Vagina (tissue), 2 donors: ENCODE measurements around the gene CLP1. TPM values are rescaled to one million over a fixed set of nuclear protein-coding genes. Genes with fewer than 3 reads are reported as not detected.

Experiments
- DNase-seq, 2 donors: peaks; one replicate each; pipeline ENCODE4 v3.0.0-alpha.2; 2017; ENCODE audit errors: extremely low spot score in 2 of 2
- H3K27ac ChIP-seq: fragments of 200-600 bp; sonication (generic); one replicate; pipeline ENCODE4 v1.5.1; 2019
- H3K27me3 ChIP-seq: fragments of 200-600 bp; sonication (generic); one replicate; pipeline ENCODE4 v1.5.1; 2019
- H3K36me3 ChIP-seq, 2 donors: fragments of 200-600 bp; sonication (generic); one replicate each; pipeline ENCODE4 v1.5.1; 2017 to 2019
- H3K4me1 ChIP-seq: fragments of 200-600 bp; sonication (generic); one replicate; pipeline ENCODE4 v1.5.1; 2019
- H3K4me3 ChIP-seq, 2 donors: fragments of 200-600 bp; sonication (generic); 1 replicate in 1 of 2; 2 replicates in 1 of 2; pipeline ENCODE4 v1.5.1; 2016 to 2019
- H3K9me3 ChIP-seq: fragments of 200-600 bp; sonication (generic); one replicate; pipeline ENCODE4 v1.5.1; 2019
- POLR2A ChIP-seq, 2 donors: fragments of 450-650 bp; IDR thresholded peaks; one replicate each; pipeline ENCODE4 v1.6.1; 2017; ENCODE audit warnings: antibody characterized with exemption in 2 of 2, mild to moderate bottlenecking in 2 of 2, moderate library complexity in 2 of 2
- POLR2AphosphoS5 ChIP-seq, 2 donors: sonication (generic); formaldehyde crosslinking; IDR thresholded peaks; one replicate each; pipeline ENCODE4 v1.9.0; 2017; ENCODE audit warnings: antibody characterized with exemption in 2 of 2, mild to moderate bottlenecking in 2 of 2, low read depth in 1 of 2; ENCODE audit not compliant: insufficient read depth in 1 of 2
- intact Hi-C: fragments of 100-400 bp; cut with DNase I; formaldehyde crosslinking; loops from one replicate; pipeline ENCODE4 v1.15.1; 2023
- total RNA-seq: library from RNA; depleted of rRNA; stranded (reverse); fragments of >200 nt; gene quantifications from one replicate; pipeline ENCODE4 v1.2.3, GENCODE V29; 2016
- TF ChIP-seq, protein P1 (sequence below), 3 experiments: fragments of 450-650 bp in 2 of 3; fragments of 200-600 bp in 1 of 3; sonication (generic) in 1 of 3; IDR thresholded peaks; one replicate each; pipeline ENCODE4 v1.5.1; 2017 to 2019; ENCODE audit warnings: antibody characterized with exemption in 3 of 3, mild to moderate bottlenecking in 2 of 3, moderate library complexity in 2 of 3

The CLP1 gene
- total RNA-seq, 1 donor from 2014 or later = 10.8 TPM

GRCh38 chr11:57618438-57618837 is 39.1 kb upstream of the CLP1 start:
- intact Hi-C loops = no loop called here
- Histone ChIP-seq H3K27ac (no peak overlapping the region), H3K27me3 (no peaks in the 10 kb centered on the region), H3K4me3 (no peak overlapping the region), H3K36me3 (peaks cover 0 to 18% of the 10 kb centered on the region in 2 donors), H3K4me1 (no peaks in the 10 kb centered on the region), H3K9me3 (no peaks in the 10 kb centered on the region)
- DNase-seq = no peak
- TF ChIP-seq, protein P1, sequence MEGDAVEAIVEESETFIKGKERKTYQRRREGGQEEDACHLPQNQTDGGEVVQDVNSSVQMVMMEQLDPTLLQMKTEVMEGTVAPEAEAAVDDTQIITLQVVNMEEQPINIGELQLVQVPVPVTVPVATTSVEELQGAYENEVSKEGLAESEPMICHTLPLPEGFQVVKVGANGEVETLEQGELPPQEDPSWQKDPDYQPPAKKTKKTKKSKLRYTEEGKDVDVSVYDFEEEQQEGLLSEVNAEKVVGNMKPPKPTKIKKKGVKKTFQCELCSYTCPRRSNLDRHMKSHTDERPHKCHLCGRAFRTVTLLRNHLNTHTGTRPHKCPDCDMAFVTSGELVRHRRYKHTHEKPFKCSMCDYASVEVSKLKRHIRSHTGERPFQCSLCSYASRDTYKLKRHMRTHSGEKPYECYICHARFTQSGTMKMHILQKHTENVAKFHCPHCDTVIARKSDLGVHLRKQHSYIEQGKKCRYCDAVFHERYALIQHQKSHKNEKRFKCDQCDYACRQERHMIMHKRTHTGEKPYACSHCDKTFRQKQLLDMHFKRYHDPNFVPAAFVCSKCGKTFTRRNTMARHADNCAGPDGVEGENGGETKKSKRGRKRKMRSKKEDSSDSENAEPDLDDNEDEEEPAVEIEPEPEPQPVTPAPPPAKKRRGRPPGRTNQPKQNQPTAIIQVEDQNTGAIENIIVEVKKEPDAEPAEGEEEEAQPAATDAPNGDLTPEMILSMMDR (IDR thresholded peaks at IDR 0.05) = no peak
- TF ChIP-seq POLR2A (IDR thresholded peaks at IDR 0.05) = no peak
- no peak for TF ChIP-seq POLR2AphosphoS5 (IDR thresholded peaks at IDR 0.05; ENCODE audit: insufficient read depth in 1 of 2, low read depth in 1 of 2)

- intact Hi-C loops = no loop called here
- peaks cover 0 to 9% of the 10 kb centered on the region in 2 donors for H3K36me3 ChIP-seq
- H3K9me3 ChIP-seq = no peaks in the 10 kb centered on the region
- no peak overlapping the region for H3K4me3 ChIP-seq
- TF ChIP-seq, protein P1 (IDR thresholded peaks at IDR 0.05) = no peak
- TF ChIP-seq POLR2A (IDR thresholded peaks at IDR 0.05) (no peak), POLR2AphosphoS5 (IDR thresholded peaks at IDR 0.05; ENCODE audit: insufficient read depth in 1 of 2, low read depth in 1 of 2) (no peak)
- no peaks in the 10 kb centered on the region for H3K27me3 ChIP-seq
- no peak overlapping the region for H3K27ac ChIP-seq
- no peak for DNase-seq
- no peaks in the 10 kb centered on the region for H3K4me1 ChIP-seq
These were observed 38.2 kb upstream of the CLP1 start for GRCh38 chr11:57619331-57619730.

DNA sequence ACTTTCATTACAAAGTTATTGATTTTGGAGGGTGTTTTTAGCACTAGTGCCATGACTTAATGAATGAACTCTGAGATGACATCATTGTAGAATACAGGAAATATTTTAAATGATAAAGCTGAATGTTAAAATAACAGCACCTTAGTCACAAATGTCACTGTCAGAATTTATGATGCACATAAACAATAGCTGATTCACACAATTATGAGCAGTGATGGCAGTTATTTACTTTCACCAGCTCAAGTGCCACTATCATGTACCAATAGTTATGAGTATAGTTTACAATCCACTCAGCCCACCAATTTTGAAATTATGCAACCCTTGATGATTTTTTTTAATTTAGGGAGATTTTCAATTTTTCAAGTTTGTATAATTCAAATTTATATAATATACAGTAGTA is 37.1 kb upstream of the CLP1 start:
- Histone ChIP-seq H3K4me3 (no peak overlapping the region), H3K9me3 (no peaks in the 10 kb centered on the region), H3K27me3 (no peaks in the 10 kb centered on the region), H3K4me1 (no peaks in the 10 kb centered on the region), H3K27ac (no peak overlapping the region), H3K36me3 (no peaks in the 10 kb centered on the region)
- intact Hi-C loops = no loop called here
- DNase-seq = no peak
- TF ChIP-seq POLR2A (IDR thresholded peaks at IDR 0.05) = no peak
- TF ChIP-seq, protein P1 (IDR thresholded peaks at IDR 0.05) = no peak
- no peak for TF ChIP-seq POLR2AphosphoS5 (IDR thresholded peaks at IDR 0.05; ENCODE audit: insufficient read depth in 1 of 2, low read depth in 1 of 2)

- Histone ChIP-seq H3K4me3 (no peak overlapping the region), H3K4me1 (no peaks in the 10 kb centered on the region), H3K36me3 (no peaks in the 10 kb centered on the region), H3K9me3 (no peaks in the 10 kb centered on the region), H3K27ac (no peak overlapping the region), H3K27me3 (no peaks in the 10 kb centered on the region)
- intact Hi-C loops = no loop called here
- TF ChIP-seq, protein P1 (IDR thresholded peaks at IDR 0.05) = no peak
- TF ChIP-seq POLR2AphosphoS5 (IDR thresholded peaks at IDR 0.05; ENCODE audit: insufficient read depth in 1 of 2, low read depth in 1 of 2) = no peak
- no peak for TF ChIP-seq POLR2A (IDR thresholded peaks at IDR 0.05)
- DNase-seq = no peak
These were observed 35.3 kb upstream of the CLP1 start for GRCh38 chr11:57622263-57622662.

DNA sequence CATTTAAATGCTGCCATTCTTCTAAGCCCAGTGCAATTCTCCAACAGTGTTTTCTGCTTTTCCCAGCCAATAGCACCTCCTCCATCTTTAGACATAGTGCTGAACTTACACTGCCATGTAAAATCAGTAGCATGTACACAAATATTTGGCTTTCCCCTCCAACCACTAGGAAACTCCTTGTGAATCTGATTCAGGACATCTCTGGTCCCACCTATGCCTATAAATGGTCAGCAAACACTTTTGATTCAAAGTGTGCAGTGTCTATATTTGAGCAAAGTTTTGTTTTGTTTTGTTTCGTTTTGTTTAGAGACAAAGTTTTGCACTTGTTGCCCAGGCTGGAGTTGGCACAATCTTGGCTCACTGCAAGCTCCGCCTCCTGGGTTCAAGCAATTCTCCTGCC is 32.7 kb upstream of the CLP1 start:
- intact Hi-C loops = no loop called here
- H3K27ac ChIP-seq = no peak overlapping the region

More for the DNA sequence above, 32.7 kb upstream of the CLP1 start:
- H3K9me3 ChIP-seq = no peaks in the 10 kb centered on the region
- H3K4me3 ChIP-seq = no peak overlapping the region
- DNase-seq = no peak
- no peaks in the 10 kb centered on the region for H3K4me1 ChIP-seq
- H3K27me3 ChIP-seq = no peaks in the 10 kb centered on the region
- TF ChIP-seq, protein P1 (IDR thresholded peaks at IDR 0.05) = no peak
- TF ChIP-seq POLR2A (IDR thresholded peaks at IDR 0.05) (no peak), POLR2AphosphoS5 (IDR thresholded peaks at IDR 0.05; ENCODE audit: insufficient read depth in 1 of 2, low read depth in 1 of 2) (no peak)
- H3K36me3 ChIP-seq = no peaks in the 10 kb centered on the region
